Measurements from ENCODE around the gene WSCD2.

- TF ChIP-seq CTCF (IDR thresholded peaks at IDR 0.05; ENCODE audit: poor library complexity, severe bottlenecking) = no peak
- TF ChIP-seq MXI1 (conservative IDR thresholded peaks at IDR 0.05; ENCODE audit: poor library complexity, severe bottlenecking) = no peak
- TF ChIP-seq EZH2 (IDR thresholded peaks at IDR 0.05; ENCODE audit: borderline replicate concordance, insufficient read depth, low read length, poor library complexity, severe bottlenecking) = no peak
- no peak for TF ChIP-seq POLR2AphosphoS5 (IDR thresholded peaks at IDR 0.05)
- TF ChIP-seq EP300 (conservative IDR thresholded peaks at IDR 0.05; ENCODE audit: poor library complexity, severe bottlenecking) = no peak
- TF ChIP-seq TAF1 (IDR thresholded peaks at IDR 0.05; ENCODE audit: low read depth) = no peak
- no peak for TF ChIP-seq REST (IDR thresholded peaks at IDR 0.05; ENCODE audit: borderline replicate concordance)
- no peak for TF ChIP-seq RAD21 (conservative IDR thresholded peaks at IDR 0.05)
These were observed 65.5 kb downstream of the WSCD2 start for GRCh38 chr12:108194585-108194984.

All from neural cell (in vitro differentiated cells).